ENCODE data around the gene ACO2. TPM values are rescaled to one million over a fixed set of nuclear protein-coding genes. Genes with fewer than 3 reads are reported as not detected.

The ACO2 gene
- total and polyA plus RNA-seq, 2 donors = 29.7 to 33.9 TPM

DNA sequence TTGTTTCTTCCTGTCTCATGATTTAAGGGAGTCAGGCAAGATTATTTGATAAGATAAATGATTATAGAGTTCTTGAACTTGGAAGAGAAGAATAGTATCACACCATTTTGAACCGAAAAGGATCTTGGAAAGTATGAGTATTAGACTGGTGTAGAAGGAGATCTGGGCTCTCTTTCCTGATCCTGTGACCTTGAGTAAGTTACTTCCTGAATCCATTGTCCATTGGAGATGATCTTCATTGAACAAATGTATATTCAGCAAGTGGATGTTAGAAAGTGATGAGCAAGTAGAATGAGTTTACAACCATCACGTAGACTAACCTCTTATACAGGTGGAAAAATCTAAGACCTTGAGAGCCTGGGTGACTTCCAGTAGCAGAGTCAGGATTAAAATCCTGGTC, 2.0 kb downstream of the ACO2 start:
- peaks cover 15 to 16% of the 10 kb centered on the region in 2 donors for H3K4me1 ChIP-seq (ENCODE audit: control insufficient read depth in 2 of 2, insufficient read depth in 2 of 2, low read length in 2 of 2)
- WGBS = 97% methylated on average over 2 of the region's 2 CpGs
- no peaks in the 10 kb centered on the region for H3K9me3 ChIP-seq (ENCODE audit: control insufficient read depth in 2 of 2, insufficient read depth in 1 of 2, low read length in 1 of 2)
- H3K27ac ChIP-seq (ENCODE audit: low read depth in 1 of 2, low read length in 1 of 2) = no peak overlapping the region
- H3K4me3 ChIP-seq (ENCODE audit: low read length in 2 of 2) = no peak overlapping the region
- peaks cover 16 to 27% of the 10 kb centered on the region in 2 donors for H3K36me3 ChIP-seq (ENCODE audit: control insufficient read depth in 2 of 2, insufficient read depth in 2 of 2, low read length in 1 of 2)
- no peak for DNase-seq (ENCODE audit: low read depth in 6 of 9, low spot score in 9 of 9)
- H3K27me3 ChIP-seq (ENCODE audit: control insufficient read depth in 2 of 2, insufficient read depth in 1 of 2, low read length in 1 of 2) = no peaks in the 10 kb centered on the region

DNA sequence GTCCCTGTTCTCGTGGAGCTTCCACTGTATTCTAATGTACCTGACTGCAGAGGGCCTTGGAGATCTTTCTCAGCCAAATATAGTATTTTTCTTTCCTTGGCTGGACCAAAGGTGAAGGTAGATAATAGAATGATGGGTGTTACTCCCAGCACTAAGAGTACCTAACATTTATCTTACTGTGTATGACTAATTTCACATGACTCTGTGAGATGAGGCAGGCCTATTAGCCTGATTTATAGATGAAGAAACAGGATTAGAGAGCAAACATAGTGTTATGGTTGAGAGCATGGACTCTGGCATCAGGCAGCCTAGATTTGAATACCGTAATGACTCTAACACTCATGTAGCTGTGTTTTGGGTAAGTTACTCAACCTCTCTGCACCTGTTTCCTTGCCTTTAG, 2.7 kb downstream of the ACO2 start:
- no peaks in the 10 kb centered on the region for H3K9me3 ChIP-seq (ENCODE audit: control insufficient read depth in 2 of 2, insufficient read depth in 1 of 2, low read length in 1 of 2)
- WGBS = over 99% methylated on average over 2 of the region's 2 CpGs
- H3K27me3 ChIP-seq (ENCODE audit: control insufficient read depth in 2 of 2, insufficient read depth in 1 of 2, low read length in 1 of 2) = no peaks in the 10 kb centered on the region
- no peak overlapping the region for H3K4me3 ChIP-seq (ENCODE audit: low read length in 2 of 2)
- H3K4me1 ChIP-seq (ENCODE audit: control insufficient read depth in 2 of 2, insufficient read depth in 2 of 2, low read length in 2 of 2) = peaks cover 15 to 16% of the 10 kb centered on the region in 2 donors
- peaks cover 10 to 21% of the 10 kb centered on the region in 2 donors for H3K36me3 ChIP-seq (ENCODE audit: control insufficient read depth in 2 of 2, insufficient read depth in 2 of 2, low read length in 1 of 2)
- no peak overlapping the region for H3K27ac ChIP-seq (ENCODE audit: low read depth in 1 of 2, low read length in 1 of 2)
- DNase-seq (ENCODE audit: low read depth in 6 of 9, low spot score in 9 of 9) = no peak

DNA sequence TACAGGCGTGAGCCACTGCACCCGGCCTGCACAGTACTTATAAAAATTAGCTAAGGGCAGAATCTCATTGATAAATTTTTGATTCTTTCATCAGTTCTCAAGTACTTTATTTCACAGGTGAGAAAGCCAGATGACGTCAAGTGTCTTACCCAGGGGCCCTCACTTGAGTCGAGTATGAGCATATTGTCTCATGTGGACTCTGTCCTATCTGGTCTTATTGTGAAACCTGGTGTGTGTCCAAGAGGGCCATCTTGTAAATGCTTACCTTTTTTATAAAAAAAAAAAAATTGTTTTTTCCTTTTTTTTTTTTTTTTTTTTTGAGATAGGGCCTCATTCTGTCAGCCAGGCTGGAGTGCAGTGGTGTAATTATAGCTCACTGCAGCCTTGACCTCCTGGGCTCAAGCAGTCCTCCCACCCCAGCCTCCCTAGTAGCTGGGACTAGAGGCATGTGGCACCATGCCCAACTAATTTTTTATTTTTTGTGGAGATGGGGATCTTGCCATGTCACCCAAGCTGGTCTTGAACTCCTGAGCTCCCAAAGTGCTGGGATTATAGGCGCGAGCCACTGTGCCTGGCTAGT, 6.0 kb downstream of the ACO2 start:
- peaks cover 1 to 3% of the 10 kb centered on the region in 2 donors for H3K4me1 ChIP-seq (ENCODE audit: control insufficient read depth in 2 of 2, insufficient read depth in 2 of 2, low read length in 2 of 2)
- no peak for DNase-seq (ENCODE audit: low read depth in 6 of 9, low spot score in 9 of 9)
- no peak overlapping the region for H3K27ac ChIP-seq (ENCODE audit: low read depth in 1 of 2, low read length in 1 of 2)
- no peaks in the 10 kb centered on the region for H3K27me3 ChIP-seq (ENCODE audit: control insufficient read depth in 2 of 2, insufficient read depth in 1 of 2, low read length in 1 of 2)
- 98% methylated on average over 6 of the region's 6 CpGs for WGBS
- peaks cover 8 to 11% of the 10 kb centered on the region in 2 donors for H3K36me3 ChIP-seq (ENCODE audit: control insufficient read depth in 2 of 2, insufficient read depth in 2 of 2, low read length in 1 of 2)
- H3K9me3 ChIP-seq (ENCODE audit: control insufficient read depth in 2 of 2, insufficient read depth in 1 of 2, low read length in 1 of 2) = no peaks in the 10 kb centered on the region
- H3K4me3 ChIP-seq (ENCODE audit: low read length in 2 of 2) = no peak overlapping the region

DNA sequence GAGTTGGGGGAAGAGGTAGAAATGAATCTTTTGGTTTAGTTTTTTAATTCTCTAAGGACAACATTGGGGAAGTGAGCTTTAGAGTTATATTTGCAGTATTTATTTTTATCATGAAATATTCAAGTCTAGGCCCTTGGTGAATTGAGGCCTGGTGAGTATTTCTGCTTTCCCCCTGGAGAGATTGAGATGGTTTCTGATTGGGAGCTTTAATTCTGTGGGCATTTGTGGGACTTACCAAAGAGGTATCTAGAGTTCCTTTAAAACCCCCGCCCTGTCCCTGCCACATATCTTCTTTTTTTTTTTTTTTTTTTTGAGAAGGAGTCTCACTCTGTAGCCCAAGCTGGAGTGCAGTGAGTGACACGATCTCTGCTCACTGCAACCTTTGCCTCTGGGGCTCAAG, 9.6 kb downstream of the ACO2 start:
- Histone ChIP-seq H3K27ac (ENCODE audit: low read depth in 1 of 2, low read length in 1 of 2) (no peak overlapping the region), H3K9me3 (ENCODE audit: control insufficient read depth in 2 of 2, insufficient read depth in 1 of 2, low read length in 1 of 2) (no peaks in the 10 kb centered on the region), H3K4me1 (ENCODE audit: control insufficient read depth in 2 of 2, insufficient read depth in 2 of 2, low read length in 2 of 2) (peaks cover 0 to 2% of the 10 kb centered on the region in 2 donors), H3K4me3 (ENCODE audit: low read length in 2 of 2) (no peak overlapping the region), H3K36me3 (ENCODE audit: control insufficient read depth in 2 of 2, insufficient read depth in 2 of 2, low read length in 1 of 2) (peaks cover 0 to 9% of the 10 kb centered on the region in 2 donors), H3K27me3 (ENCODE audit: control insufficient read depth in 2 of 2, insufficient read depth in 1 of 2, low read length in 1 of 2) (no peaks in the 10 kb centered on the region)
- 96% methylated on average over 2 of the region's 2 CpGs for WGBS
- DNase-seq (ENCODE audit: low read depth in 6 of 9, low spot score in 9 of 9) = no peak

DNA sequence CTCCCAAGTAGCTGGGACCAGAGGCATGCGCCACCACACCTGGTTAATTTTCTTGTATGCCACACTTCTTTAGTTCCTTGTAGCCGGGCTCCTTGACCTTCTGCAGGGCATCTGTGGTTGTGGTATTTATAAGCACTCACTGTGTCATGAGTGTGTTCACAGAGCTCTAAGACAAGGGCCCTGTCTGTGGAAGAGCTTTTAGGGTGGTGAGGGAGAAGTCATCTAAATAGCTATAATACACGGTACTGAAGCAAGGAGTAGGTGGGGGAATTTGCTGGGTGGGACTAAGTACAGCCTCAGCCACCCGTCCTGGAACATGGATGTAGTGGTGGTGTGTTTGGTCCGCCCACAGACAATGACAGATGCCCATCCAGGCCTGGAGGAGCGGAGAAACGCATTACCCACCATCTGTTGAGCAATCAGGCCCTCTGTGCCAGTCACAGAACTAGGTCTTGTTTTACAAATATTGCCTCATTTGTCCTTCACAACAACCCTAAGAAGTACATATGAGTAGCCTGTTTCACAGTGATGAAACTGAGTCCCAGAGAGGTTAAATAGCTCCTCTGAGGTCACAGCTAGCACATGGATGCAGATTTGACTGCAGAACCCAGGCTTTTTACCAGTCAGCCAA, 10.1 kb downstream of the ACO2 start:
- H3K4me3 ChIP-seq (ENCODE audit: low read length in 2 of 2) = no peak overlapping the region
- no peaks in the 10 kb centered on the region for H3K9me3 ChIP-seq (ENCODE audit: control insufficient read depth in 2 of 2, insufficient read depth in 1 of 2, low read length in 1 of 2)
- peak overlapping the region in 1 of 2 donors; percentile 8 for H3K27ac ChIP-seq (ENCODE audit: low read depth in 1 of 2, low read length in 1 of 2)
- DNase-seq (ENCODE audit: low read depth in 6 of 9, low spot score in 9 of 9) = no peak
- H3K36me3 ChIP-seq (ENCODE audit: control insufficient read depth in 2 of 2, insufficient read depth in 2 of 2, low read length in 1 of 2) = peaks cover 0 to 7% of the 10 kb centered on the region in 2 donors
- peaks cover 0 to 2% of the 10 kb centered on the region in 2 donors for H3K4me1 ChIP-seq (ENCODE audit: control insufficient read depth in 2 of 2, insufficient read depth in 2 of 2, low read length in 2 of 2)
- no peaks in the 10 kb centered on the region for H3K27me3 ChIP-seq (ENCODE audit: control insufficient read depth in 2 of 2, insufficient read depth in 1 of 2, low read length in 1 of 2)
- WGBS = 93% methylated on average over 7 of the region's 7 CpGs

DNA sequence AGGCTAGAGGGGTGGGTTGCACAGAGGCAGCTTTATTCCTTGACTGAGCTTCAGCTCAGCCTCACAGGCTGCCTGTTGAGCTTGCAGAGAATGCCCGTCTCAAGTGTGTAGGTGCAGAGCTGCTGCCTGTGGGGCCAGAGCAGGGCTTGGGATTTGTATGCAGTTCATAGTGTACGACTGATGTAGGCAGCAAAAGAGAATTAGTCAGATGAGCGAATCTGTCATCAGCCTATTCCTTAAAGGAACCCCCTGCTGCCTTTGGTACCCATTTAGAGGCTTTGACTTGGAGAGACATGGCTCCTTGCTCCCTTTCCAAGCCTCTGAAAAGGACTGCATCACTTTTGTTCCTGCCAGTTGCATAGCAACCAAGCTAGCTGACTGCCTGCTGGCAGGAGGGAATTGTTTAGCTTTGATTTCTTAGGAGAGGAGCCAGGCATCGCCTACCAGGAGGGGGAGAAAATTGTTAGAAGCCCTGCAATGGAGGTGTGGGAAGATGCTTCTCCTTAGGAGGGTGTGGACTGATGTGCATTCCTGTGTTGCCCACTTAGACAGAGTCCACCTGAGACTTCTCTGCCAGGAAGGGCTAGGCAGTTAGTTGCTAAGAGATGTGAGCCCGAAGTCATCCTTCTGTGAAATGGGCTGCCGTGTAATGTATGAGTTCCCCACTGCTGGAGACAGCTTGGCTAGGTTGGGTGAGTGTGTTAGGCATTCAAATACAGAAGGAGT, 10.9 kb downstream of the ACO2 start:
- no peak overlapping the region for H3K4me3 ChIP-seq (ENCODE audit: low read length in 2 of 2)
- peaks cover 0 to 7% of the 10 kb centered on the region in 2 donors for H3K36me3 ChIP-seq (ENCODE audit: control insufficient read depth in 2 of 2, insufficient read depth in 2 of 2, low read length in 1 of 2)
- no peaks in the 10 kb centered on the region for H3K9me3 ChIP-seq (ENCODE audit: control insufficient read depth in 2 of 2, insufficient read depth in 1 of 2, low read length in 1 of 2)
- DNase-seq (ENCODE audit: low read depth in 6 of 9, low spot score in 9 of 9) = no peak
- H3K27me3 ChIP-seq (ENCODE audit: control insufficient read depth in 2 of 2, insufficient read depth in 1 of 2, low read length in 1 of 2) = no peaks in the 10 kb centered on the region
- 95% methylated on average over 6 of the region's 6 CpGs for WGBS
- peaks cover 0 to 2% of the 10 kb centered on the region in 2 donors for H3K4me1 ChIP-seq (ENCODE audit: control insufficient read depth in 2 of 2, insufficient read depth in 2 of 2, low read length in 2 of 2)
- H3K27ac ChIP-seq (ENCODE audit: low read depth in 1 of 2, low read length in 1 of 2) = no peak overlapping the region

DNA sequence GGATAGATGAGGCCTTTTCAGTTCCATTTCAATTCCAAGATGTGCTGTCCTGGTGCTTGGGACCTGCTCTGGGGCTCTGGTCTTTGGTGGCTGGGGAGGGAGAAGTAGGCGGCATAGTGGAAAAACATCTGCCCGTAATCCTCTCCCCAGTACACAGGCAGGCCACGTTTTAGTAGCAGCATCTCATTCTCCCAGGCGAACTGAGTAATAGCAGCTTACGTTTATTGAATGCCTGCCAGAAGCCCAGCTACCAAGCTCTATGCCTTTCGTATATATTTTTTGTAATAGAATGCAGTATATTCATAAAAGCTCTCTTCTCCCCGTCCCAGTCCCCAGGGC, 11.4 kb downstream of the ACO2 start:
- Histone ChIP-seq H3K27me3 (ENCODE audit: control insufficient read depth in 2 of 2, insufficient read depth in 1 of 2, low read length in 1 of 2) (no peaks in the 10 kb centered on the region), H3K27ac (ENCODE audit: low read depth in 1 of 2, low read length in 1 of 2) (no peak overlapping the region), H3K4me1 (ENCODE audit: control insufficient read depth in 2 of 2, insufficient read depth in 2 of 2, low read length in 2 of 2) (peaks cover 0 to 2% of the 10 kb centered on the region in 2 donors), H3K36me3 (ENCODE audit: control insufficient read depth in 2 of 2, insufficient read depth in 2 of 2, low read length in 1 of 2) (peaks cover 0 to 7% of the 10 kb centered on the region in 2 donors), H3K9me3 (ENCODE audit: control insufficient read depth in 2 of 2, insufficient read depth in 1 of 2, low read length in 1 of 2) (no peaks in the 10 kb centered on the region), H3K4me3 (ENCODE audit: low read length in 2 of 2) (no peak overlapping the region)
- WGBS = 93% methylated on average over 7 of the region's 7 CpGs
- no peak for DNase-seq (ENCODE audit: low read depth in 6 of 9, low spot score in 9 of 9)

DNA sequence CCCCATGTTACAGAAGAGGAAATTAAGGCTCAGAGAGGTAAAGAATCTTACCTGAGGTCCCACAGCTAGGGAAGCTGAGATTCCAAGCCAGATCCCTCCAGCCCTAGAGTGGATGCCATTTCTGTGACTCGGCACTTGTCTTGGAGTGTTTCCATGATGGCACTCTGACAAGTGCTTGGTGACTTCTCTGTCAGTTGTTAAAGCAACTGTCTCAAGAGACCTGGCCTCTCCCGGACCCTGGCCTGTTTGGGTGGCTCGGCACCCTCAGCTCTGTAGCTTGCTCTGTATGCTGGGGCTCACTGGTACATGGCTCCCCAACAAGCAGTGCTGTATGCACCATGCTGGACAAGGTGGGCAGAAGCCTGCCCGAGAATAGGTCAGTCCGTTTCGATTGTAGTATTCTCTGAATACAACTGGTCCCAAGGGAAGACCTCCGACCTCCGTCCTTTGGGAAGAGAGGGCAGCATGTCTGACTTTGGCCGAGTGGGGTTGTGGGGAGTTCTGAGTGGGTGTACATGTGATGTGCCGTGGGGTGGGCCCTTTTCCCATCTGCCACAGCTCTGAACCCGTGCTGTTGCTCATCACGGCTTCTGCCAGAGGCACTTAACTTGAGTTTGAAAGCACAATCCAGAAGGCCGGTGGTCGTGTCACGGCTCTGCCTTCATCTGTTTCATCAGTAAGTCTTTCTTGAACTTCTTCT, 12.4 kb downstream of the ACO2 start:
- H3K27me3 ChIP-seq (ENCODE audit: control insufficient read depth in 2 of 2, insufficient read depth in 1 of 2, low read length in 1 of 2) = no peaks in the 10 kb centered on the region
- H3K4me3 ChIP-seq (ENCODE audit: low read length in 2 of 2) = no peak overlapping the region
- H3K4me1 ChIP-seq (ENCODE audit: control insufficient read depth in 2 of 2, insufficient read depth in 2 of 2, low read length in 2 of 2) = peaks cover 0 to 2% of the 10 kb centered on the region in 2 donors
- H3K27ac ChIP-seq (ENCODE audit: low read depth in 1 of 2, low read length in 1 of 2) = no peak overlapping the region
- no peak for DNase-seq (ENCODE audit: low read depth in 6 of 9, low spot score in 9 of 9)
- peaks cover 0 to 7% of the 10 kb centered on the region in 2 donors for H3K36me3 ChIP-seq (ENCODE audit: control insufficient read depth in 2 of 2, insufficient read depth in 2 of 2, low read length in 1 of 2)
- no peaks in the 10 kb centered on the region for H3K9me3 ChIP-seq (ENCODE audit: control insufficient read depth in 2 of 2, insufficient read depth in 1 of 2, low read length in 1 of 2)
- WGBS = 97% methylated on average over 15 of the region's 15 CpGs

DNA sequence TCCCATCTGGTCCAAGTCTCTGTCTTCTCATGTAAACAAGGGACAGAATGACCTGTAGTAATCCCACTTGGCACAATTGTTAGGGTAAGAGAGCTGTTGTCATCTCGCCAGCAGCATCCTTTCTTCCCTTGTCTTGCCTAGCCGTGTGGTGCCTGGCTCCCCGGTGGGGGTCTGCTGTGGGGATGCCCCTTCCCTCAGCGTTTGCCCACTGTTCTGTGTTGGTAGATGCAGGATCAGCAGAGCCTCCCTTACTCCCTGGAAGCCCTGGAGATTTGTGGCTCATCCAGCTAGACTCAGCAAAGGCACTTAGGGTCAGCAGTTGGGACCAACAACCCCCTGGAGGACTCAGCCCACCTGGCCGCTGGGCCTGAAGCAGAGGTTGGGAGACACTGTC, 13.0 kb downstream of the ACO2 start:
- H3K27ac ChIP-seq (ENCODE audit: low read depth in 1 of 2, low read length in 1 of 2) = no peak overlapping the region
- H3K36me3 ChIP-seq (ENCODE audit: control insufficient read depth in 2 of 2, insufficient read depth in 2 of 2, low read length in 1 of 2) = peaks cover 0 to 7% of the 10 kb centered on the region in 2 donors
- H3K4me3 ChIP-seq (ENCODE audit: low read length in 2 of 2) = no peak overlapping the region
- WGBS = 91% methylated on average over 5 of the region's 5 CpGs
- no peaks in the 10 kb centered on the region for H3K27me3 ChIP-seq (ENCODE audit: control insufficient read depth in 2 of 2, insufficient read depth in 1 of 2, low read length in 1 of 2)
- DNase-seq (ENCODE audit: low read depth in 6 of 9, low spot score in 9 of 9) = no peak
- peaks cover 0 to 2% of the 10 kb centered on the region in 2 donors for H3K4me1 ChIP-seq (ENCODE audit: control insufficient read depth in 2 of 2, insufficient read depth in 2 of 2, low read length in 2 of 2)
- H3K9me3 ChIP-seq (ENCODE audit: control insufficient read depth in 2 of 2, insufficient read depth in 1 of 2, low read length in 1 of 2) = no peaks in the 10 kb centered on the region

Measured in thymus (tissue), 11 donors.